PC-3 (cell line): ENCODE results near the gene HHIP.

Experiments used
- EZH2 ChIP-seq: fragments of 300-600 bp; sonication (generic); IDR thresholded peaks from one replicate; pipeline ENCODE4 v1.6.1; 2017; ENCODE audit warnings: antibody characterized with exemption, mild to moderate bottlenecking, low read length; ENCODE audit not compliant: unreplicated experiment
- EZH2phosphoT487 ChIP-seq: fragments of 300-600 bp; sonication (generic); IDR thresholded peaks from 2 replicates; pipeline ENCODE4 v1.6.1; 2018; ENCODE audit warnings: mild to moderate bottlenecking, antibody characterized with exemption, low read length, borderline replicate concordance
- TF ChIP-seq, protein P1 (sequence below): fragments of 300-600 bp; sonication (generic); conservative IDR thresholded peaks from 2 replicates; pipeline ENCODE4 v1.5.1; 2017; ENCODE audit warnings: antibody characterized with exemption, low read depth, mild to moderate bottlenecking, low read length

GRCh38 chr4:144597171-144597570, 48.8 kb upstream of the HHIP start:
- TF ChIP-seq, protein P1, sequence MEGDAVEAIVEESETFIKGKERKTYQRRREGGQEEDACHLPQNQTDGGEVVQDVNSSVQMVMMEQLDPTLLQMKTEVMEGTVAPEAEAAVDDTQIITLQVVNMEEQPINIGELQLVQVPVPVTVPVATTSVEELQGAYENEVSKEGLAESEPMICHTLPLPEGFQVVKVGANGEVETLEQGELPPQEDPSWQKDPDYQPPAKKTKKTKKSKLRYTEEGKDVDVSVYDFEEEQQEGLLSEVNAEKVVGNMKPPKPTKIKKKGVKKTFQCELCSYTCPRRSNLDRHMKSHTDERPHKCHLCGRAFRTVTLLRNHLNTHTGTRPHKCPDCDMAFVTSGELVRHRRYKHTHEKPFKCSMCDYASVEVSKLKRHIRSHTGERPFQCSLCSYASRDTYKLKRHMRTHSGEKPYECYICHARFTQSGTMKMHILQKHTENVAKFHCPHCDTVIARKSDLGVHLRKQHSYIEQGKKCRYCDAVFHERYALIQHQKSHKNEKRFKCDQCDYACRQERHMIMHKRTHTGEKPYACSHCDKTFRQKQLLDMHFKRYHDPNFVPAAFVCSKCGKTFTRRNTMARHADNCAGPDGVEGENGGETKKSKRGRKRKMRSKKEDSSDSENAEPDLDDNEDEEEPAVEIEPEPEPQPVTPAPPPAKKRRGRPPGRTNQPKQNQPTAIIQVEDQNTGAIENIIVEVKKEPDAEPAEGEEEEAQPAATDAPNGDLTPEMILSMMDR: no peak
- TF ChIP-seq EZH2 (no peak), EZH2phosphoT487 (no peak)
